Ovary (tissue), 3 donors: ENCODE results near the gene L3MBTL1.

Source experiments
- EP300 ChIP-seq: sonication (generic); formaldehyde crosslinking; IDR thresholded peaks from one replicate; pipeline ENCODE4 v1.6.1; 2017; ENCODE audit warnings: antibody characterized with exemption
- POLR2A ChIP-seq: fragments of 450-650 bp; IDR thresholded peaks from one replicate; pipeline ENCODE4 v1.6.1; 2017; ENCODE audit warnings: antibody characterized with exemption, mild to moderate bottlenecking, moderate library complexity
- TF ChIP-seq, protein P1 (sequence below), 3 donors: fragments of 450-650 bp in 2 of 3; fragments of 200-600 bp in 1 of 3; IDR thresholded peaks; one replicate each; pipeline versions ENCODE4 v1.5.1 to v1.8.0; 2016 to 2022; ENCODE audit warnings: antibody characterized with exemption in 3 of 3, mild to moderate bottlenecking in 1 of 3
- donor health status: DM: no; HTN: no; CAD: no.

DNA sequence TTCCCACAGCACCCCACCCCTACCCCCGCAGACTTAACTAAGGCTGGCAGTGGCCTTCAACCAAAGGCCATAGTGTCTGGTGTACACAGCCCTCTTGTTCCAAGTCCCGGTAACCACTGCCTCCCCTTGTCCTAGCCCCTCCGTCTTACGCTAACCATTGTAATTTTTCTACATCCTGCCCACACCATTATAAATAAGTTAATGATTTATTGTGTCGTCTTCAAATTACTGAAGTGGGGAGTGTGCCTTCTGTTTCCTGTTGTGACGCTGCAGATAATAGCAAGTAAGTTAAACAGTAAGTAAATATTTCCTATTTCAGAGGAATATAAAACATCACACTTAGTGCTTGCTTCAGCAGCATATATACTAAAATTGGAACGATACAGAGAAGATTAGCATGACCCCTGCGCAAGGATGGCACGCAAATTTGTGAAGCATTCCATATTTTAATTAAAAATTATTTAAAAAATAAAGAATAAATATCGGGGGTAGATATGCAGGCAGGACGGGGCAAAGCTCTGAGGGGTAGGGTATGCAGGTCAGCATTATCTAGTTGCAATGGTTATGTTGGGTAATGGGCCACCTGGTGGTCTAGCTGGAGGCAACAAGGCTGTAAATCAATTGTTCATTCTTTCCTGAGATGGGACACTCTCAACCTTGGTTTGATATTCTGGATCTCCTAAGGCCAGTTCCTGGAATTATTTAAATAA lies 34.7 kb upstream of the L3MBTL1 start:
- TF ChIP-seq, protein P1, sequence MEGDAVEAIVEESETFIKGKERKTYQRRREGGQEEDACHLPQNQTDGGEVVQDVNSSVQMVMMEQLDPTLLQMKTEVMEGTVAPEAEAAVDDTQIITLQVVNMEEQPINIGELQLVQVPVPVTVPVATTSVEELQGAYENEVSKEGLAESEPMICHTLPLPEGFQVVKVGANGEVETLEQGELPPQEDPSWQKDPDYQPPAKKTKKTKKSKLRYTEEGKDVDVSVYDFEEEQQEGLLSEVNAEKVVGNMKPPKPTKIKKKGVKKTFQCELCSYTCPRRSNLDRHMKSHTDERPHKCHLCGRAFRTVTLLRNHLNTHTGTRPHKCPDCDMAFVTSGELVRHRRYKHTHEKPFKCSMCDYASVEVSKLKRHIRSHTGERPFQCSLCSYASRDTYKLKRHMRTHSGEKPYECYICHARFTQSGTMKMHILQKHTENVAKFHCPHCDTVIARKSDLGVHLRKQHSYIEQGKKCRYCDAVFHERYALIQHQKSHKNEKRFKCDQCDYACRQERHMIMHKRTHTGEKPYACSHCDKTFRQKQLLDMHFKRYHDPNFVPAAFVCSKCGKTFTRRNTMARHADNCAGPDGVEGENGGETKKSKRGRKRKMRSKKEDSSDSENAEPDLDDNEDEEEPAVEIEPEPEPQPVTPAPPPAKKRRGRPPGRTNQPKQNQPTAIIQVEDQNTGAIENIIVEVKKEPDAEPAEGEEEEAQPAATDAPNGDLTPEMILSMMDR (IDR thresholded peaks at IDR 0.05) = no peak
- no peak for TF ChIP-seq POLR2A
- TF ChIP-seq EP300 = no peak
